GM12865 (cell line): ENCODE results near the gene SLC4A3.
A peak's percentile ranks its signal among the peaks of the same experiment; 100 is the strongest.

ENCODE experiments used
- DNase-seq: peaks from one replicate; pipeline ENCODE4 v3.0.0; 2010; ENCODE audit warnings: low read depth
- H3K4me3 ChIP-seq: 2 replicates; pipeline ENCODE4 v1.5.1; 2011; ENCODE audit warnings: mild to moderate bottlenecking, low read depth, low read length, control low read depth
- TF ChIP-seq, protein P1 (sequence below): IDR thresholded peaks from 2 replicates; pipeline ENCODE4 v1.5.1; 2011; ENCODE audit warnings: low read length, control low read depth, low read depth, inconsistent platforms; ENCODE audit not compliant: insufficient read depth; ENCODE audit errors: missing control alignments

The SLC4A3 gene

DNA sequence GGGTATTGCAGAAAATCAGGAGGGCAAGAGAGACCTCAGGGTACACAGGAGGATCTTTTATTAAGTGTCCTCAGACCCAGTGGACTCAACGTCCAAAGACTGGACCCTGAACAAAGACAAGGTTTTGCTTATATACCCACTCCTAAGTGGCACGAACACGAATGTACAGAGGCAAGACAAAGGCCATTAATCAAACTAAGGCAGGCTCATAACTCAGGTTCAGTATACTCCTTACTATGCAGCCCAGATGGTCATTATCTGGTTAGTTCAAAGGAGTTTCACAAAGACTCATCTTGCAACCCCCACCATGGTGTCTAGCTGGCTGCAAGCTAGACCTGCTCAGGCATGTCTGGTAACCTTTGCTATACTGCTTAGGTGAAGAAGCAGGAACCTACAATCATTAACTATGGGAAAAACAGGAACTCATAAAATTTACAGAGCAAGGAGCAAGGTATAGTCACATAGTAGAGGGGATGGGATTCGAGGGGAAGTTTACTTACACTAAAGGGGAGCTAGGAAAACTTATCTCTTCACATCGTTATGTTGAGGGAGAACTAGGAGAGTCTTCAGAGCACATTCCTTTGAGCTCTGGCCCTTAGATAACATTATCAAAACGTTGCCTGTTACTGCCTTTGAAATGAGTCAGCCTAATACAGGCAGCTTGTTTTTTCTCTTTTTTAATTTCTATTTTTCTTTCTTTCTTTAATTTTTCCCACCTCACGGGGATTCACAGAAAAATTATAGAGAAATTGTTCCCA lies 33.9 kb downstream of the SLC4A3 start:
- no peak overlapping the region for H3K4me3 ChIP-seq
- TF ChIP-seq, protein P1, sequence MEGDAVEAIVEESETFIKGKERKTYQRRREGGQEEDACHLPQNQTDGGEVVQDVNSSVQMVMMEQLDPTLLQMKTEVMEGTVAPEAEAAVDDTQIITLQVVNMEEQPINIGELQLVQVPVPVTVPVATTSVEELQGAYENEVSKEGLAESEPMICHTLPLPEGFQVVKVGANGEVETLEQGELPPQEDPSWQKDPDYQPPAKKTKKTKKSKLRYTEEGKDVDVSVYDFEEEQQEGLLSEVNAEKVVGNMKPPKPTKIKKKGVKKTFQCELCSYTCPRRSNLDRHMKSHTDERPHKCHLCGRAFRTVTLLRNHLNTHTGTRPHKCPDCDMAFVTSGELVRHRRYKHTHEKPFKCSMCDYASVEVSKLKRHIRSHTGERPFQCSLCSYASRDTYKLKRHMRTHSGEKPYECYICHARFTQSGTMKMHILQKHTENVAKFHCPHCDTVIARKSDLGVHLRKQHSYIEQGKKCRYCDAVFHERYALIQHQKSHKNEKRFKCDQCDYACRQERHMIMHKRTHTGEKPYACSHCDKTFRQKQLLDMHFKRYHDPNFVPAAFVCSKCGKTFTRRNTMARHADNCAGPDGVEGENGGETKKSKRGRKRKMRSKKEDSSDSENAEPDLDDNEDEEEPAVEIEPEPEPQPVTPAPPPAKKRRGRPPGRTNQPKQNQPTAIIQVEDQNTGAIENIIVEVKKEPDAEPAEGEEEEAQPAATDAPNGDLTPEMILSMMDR: no peak
- DNase-seq: peak; percentile 66

DNA sequence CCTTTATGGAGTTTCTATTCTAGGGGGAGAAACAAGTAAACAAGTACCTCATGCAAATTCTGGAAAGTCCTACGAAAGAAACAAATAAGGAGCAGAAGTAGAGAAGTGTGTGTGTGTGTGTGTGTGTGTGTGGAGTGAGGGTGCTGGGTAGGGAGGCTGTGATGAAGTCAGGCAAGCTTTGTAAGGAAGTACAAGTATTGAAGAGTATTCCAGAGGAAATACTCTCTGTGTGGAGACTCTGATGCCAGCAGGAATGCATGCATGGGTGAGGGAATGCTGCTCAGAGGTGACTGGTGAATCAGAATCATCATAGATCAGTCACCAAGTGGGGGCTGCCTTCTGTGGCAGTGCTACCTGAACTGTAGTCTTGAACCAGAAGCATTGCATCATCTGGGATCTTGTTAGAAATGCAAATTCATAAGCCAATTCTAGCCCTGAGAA lies 34.5 kb downstream of the SLC4A3 start:
- TF ChIP-seq, protein P1: no peak
- no peak overlapping the region for H3K4me3 ChIP-seq
- peak; percentile 34 for DNase-seq

DNA sequence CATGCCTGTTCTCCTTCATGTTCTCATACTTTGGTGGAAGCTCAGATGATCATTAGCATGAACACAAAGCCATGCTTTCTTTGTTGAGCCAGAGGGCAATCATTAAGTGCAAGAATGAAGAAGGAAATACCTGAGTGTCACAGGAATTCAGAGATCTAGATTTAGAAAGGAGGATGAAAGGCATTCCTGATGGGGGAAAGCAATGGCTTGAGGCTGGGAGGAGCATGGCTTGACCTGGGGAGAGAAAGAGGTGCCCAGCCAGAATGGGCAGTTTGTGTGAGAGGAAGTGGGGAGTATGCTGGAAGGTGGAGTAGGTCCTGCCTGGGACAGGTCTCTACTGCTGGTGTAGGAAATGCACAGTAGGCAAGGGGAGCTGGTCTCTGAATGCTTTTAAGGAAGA lies 35.1 kb downstream of the SLC4A3 start:
- no peak overlapping the region for H3K4me3 ChIP-seq
- TF ChIP-seq, protein P1: no peak
- no peak for DNase-seq

DNA sequence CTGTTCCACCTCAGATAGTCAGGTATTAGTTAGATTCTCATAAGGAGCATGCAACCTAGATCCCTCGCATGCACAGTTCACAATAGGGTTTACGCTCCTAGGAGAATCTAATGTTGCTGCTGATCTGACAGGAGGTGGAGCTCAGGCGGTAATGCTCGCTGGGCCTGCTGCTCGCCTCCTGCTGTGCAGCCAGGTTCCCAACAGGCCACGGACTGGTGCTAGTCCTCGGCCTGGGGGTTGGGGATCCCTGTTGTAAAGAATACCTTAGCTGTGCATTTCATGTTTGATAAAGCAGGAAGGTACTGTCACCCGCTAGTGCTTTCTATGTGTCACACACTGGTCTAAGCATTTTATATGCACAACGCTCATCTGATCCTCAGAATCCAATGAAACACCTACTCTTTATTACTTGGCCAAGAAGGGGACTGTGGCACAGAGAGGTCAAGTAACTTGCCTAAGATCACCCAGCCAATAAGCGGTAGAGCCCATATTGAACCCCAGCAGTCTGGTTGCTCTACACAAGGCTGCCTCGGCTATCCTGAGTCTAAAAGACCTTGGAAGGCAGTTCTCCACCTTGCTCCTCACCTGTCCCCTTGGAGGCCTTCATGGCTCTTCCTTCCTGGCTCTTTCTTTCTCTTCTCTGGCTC lies 35.8 kb downstream of the SLC4A3 start:
- no peak overlapping the region for H3K4me3 ChIP-seq
- TF ChIP-seq, protein P1: no peak
- DNase-seq: no peak

DNA sequence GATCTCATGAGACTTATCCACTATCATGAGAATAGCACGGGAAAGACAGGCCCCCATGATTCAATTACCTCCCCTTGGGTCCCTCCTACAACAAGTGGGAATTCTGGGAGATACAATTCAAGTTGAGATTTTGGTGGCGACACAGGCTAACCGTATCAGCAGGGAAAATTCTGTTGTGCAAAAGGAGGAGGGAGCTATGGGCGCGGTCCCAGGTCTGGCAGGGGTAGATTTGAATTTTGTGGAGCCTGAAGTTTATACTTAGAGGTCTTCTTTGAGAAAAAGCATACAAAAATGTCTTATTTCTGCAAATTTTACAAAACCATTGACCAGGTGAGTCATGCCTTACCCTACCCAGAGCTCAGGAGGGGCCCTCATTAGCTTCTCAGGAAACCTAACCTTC lies 36.6 kb downstream of the SLC4A3 start:
- TF ChIP-seq, protein P1: no peak

DNA sequence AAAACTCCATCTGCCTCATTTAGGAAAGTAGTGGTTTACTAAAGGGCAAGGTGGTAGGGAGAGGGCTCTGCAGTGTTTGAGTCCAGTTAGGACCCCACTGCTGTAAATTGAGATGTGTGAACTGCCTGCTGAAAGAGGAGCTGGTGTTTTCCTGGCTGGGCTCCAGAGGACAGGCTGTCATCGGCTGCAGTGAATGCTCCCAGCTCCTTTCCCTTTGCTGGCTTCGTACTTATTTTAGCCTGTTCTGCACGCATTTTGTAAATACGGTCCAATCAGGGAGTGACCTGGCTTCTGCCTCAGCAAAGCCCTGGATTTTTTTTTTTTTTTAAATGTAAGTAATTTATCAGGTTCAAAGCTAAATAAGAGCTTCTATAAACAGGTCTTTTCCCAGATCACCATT lies 37.5 kb downstream of the SLC4A3 start:
- H3K4me3 ChIP-seq: no peak overlapping the region
- TF ChIP-seq, protein P1: no peak
- DNase-seq: no peak

More for the DNA sequence above, 36.6 kb downstream of the SLC4A3 start:
- no peak overlapping the region for H3K4me3 ChIP-seq
- DNase-seq: no peak
